Measurements from ENCODE around the gene GALNT2.

Gene GALNT2

GRCh38 chr1:230031131-230031530 lies 35.9 kb upstream of the GALNT2 start:
- Histone ChIP-seq H4K20me1 (ENCODE audit: low read depth, low read length) (no peaks in the 10 kb centered on the region), H3K9ac (ENCODE audit: low read length) (no peak overlapping the region), H3F3A (ENCODE audit: insufficient read depth) (no peaks in the 10 kb centered on the region), H3K4me2 (ENCODE audit: low read depth, low read length, poor library complexity, severe bottlenecking) (no peak overlapping the region), H3K9me2 (replicated peaks; ENCODE audit: insufficient read depth, low read length) (no peaks in the 10 kb centered on the region), H3K27ac (ENCODE audit: low read depth, low read length) (no peak overlapping the region), H2AFZ (ENCODE audit: low read depth, low read length, severe bottlenecking) (no peak overlapping the region), H3K27me3 (ENCODE audit: low read length) (no peaks in the 10 kb centered on the region), H3K79me2 (ENCODE audit: insufficient read depth, low read length) (no peaks in the 10 kb centered on the region), H3K4me3 (ENCODE audit: insufficient read depth, low read length, poor library complexity, severe bottlenecking) (no peak overlapping the region), H3K36me3 (ENCODE audit: low read length) (no peaks in the 10 kb centered on the region), H3K9me3 (ENCODE audit: insufficient read depth, low read length) (no peaks in the 10 kb centered on the region)
- no peak for TF ChIP-seq CTCF (IDR thresholded peaks at IDR 0.05; ENCODE audit: insufficient read depth, low read length, poor library complexity, severe bottlenecking)
- no peak for TF ChIP-seq EZH2phosphoT487 (conservative IDR thresholded peaks at IDR 0.05; ENCODE audit: low read length)

- Histone ChIP-seq H3K27me3 (ENCODE audit: low read length) (no peaks in the 10 kb centered on the region), H3K4me2 (ENCODE audit: low read depth, low read length, poor library complexity, severe bottlenecking) (no peak overlapping the region), H3K36me3 (ENCODE audit: low read length) (no peaks in the 10 kb centered on the region), H2AFZ (ENCODE audit: low read depth, low read length, severe bottlenecking) (no peak overlapping the region), H3K9ac (ENCODE audit: low read length) (no peak overlapping the region), H3K9me3 (ENCODE audit: insufficient read depth, low read length) (no peaks in the 10 kb centered on the region), H3K27ac (ENCODE audit: low read depth, low read length) (no peak overlapping the region), H3F3A (ENCODE audit: insufficient read depth) (no peaks in the 10 kb centered on the region), H3K4me3 (ENCODE audit: insufficient read depth, low read length, poor library complexity, severe bottlenecking) (no peak overlapping the region), H3K79me2 (ENCODE audit: insufficient read depth, low read length) (no peaks in the 10 kb centered on the region), H3K9me2 (replicated peaks; ENCODE audit: insufficient read depth, low read length) (no peaks in the 10 kb centered on the region), H4K20me1 (ENCODE audit: low read depth, low read length) (no peaks in the 10 kb centered on the region)
- TF ChIP-seq CTCF (IDR thresholded peaks at IDR 0.05; ENCODE audit: insufficient read depth, low read length, poor library complexity, severe bottlenecking) (no peak), EZH2phosphoT487 (conservative IDR thresholded peaks at IDR 0.05; ENCODE audit: low read length) (no peak)
Observed at GRCh38 chr1:230032516-230033281, 34.3 kb upstream of the GALNT2 start.

- Histone ChIP-seq H3K4me2 (ENCODE audit: low read depth, low read length, poor library complexity, severe bottlenecking) (no peak overlapping the region), H3K9me3 (ENCODE audit: insufficient read depth, low read length) (no peaks in the 10 kb centered on the region), H3K36me3 (ENCODE audit: low read length) (no peaks in the 10 kb centered on the region), H2AFZ (ENCODE audit: low read depth, low read length, severe bottlenecking) (no peak overlapping the region), H3K9ac (ENCODE audit: low read length) (no peak overlapping the region), H3K27me3 (ENCODE audit: low read length) (no peaks in the 10 kb centered on the region), H3K79me2 (ENCODE audit: insufficient read depth, low read length) (no peaks in the 10 kb centered on the region), H3F3A (ENCODE audit: insufficient read depth) (no peaks in the 10 kb centered on the region), H3K9me2 (replicated peaks; ENCODE audit: insufficient read depth, low read length) (no peaks in the 10 kb centered on the region), H4K20me1 (ENCODE audit: low read depth, low read length) (no peaks in the 10 kb centered on the region), H3K27ac (ENCODE audit: low read depth, low read length) (no peak overlapping the region), H3K4me3 (ENCODE audit: insufficient read depth, low read length, poor library complexity, severe bottlenecking) (no peak overlapping the region)
- TF ChIP-seq CTCF (IDR thresholded peaks at IDR 0.05; ENCODE audit: insufficient read depth, low read length, poor library complexity, severe bottlenecking) = no peak
- no peak for TF ChIP-seq EZH2phosphoT487 (conservative IDR thresholded peaks at IDR 0.05; ENCODE audit: low read length)
Observed at GRCh38 chr1:230037261-230037660, 29.8 kb upstream of the GALNT2 start.
